HepG2 (cell line): Measurements from ENCODE around the gene CTNNA3. TPM values are rescaled to one million over a fixed set of nuclear protein-coding genes. Genes with fewer than 3 reads are reported as not detected.

ENCODE experiments used
- ATAC-seq: fragments of 200-7000 bp; cut with Tn5 transposase; 3 replicates; pipeline ENCODE4 v1.9.1; 2020; ENCODE audit warnings: mild to moderate bottlenecking, moderate library complexity
- BruUV-seq: library from RNA; stranded (reverse); fragments of 400-500 nt; replicated peaks from 2 replicates; lab custom pipeline; 2021; lab: Mats Ljungman, UMichigan
- CTCF ChIA-PET: fragments of 300-600 bp; formaldehyde crosslinking; extraction: SDS; loops from one replicate; lab custom pipeline; 2021; ENCODE audit warnings: low total read pairs, inconsistent platforms, low intra/inter-chr PET ratio; lab: Yijun Ruan, JAX
- POLR2A ChIA-PET: fragments of 350-600 bp; sonication (Branson Sonifier 250); formaldehyde crosslinking; loops from one replicate; lab custom pipeline; 2020; ENCODE audit warnings: antibody characterized with exemption, inconsistent platforms; lab: Yijun Ruan, JAX
- DNase-seq: peaks from one replicate; pipeline ENCODE4 v3.0.0-alpha.2; 2015; ENCODE audit warnings: low spot score
- FAIRE-seq: peaks from 3 replicates; lab custom pipeline; 2011; peaks lifted over from hg19 to GRCh38; lab: Jason Lieb, UNC
- H2AFZ ChIP-seq: one replicate; pipeline ENCODE4 v1.6.1; 2011; ENCODE audit warnings: low read length, inconsistent platforms
- H3K27ac ChIP-seq: fragments of 300-600 bp; 3 replicates; pipeline ENCODE4 v1.8.0; 2011; ENCODE audit warnings: mixed run types, mild to moderate bottlenecking, mixed read lengths, low read length, inconsistent platforms; ENCODE audit not compliant: insufficient read depth; ENCODE audit errors: extremely low read length
- H3K27me3 ChIP-seq, 2 experiments: fragments of 200-600 bp in 1 of 2; 2 replicates in 1 of 2; 3 replicates in 1 of 2; pipeline versions ENCODE4 v1.6.0 to v1.8.0; 2011; ENCODE audit warnings: low read length in 2 of 2, mild to moderate bottlenecking in 2 of 2, moderate library complexity in 2 of 2, inconsistent platforms in 1 of 2; ENCODE audit not compliant: insufficient read depth in 2 of 2, control insufficient read depth in 1 of 2
- H3K36me3 ChIP-seq, 2 experiments: fragments of 200-600 bp in 1 of 2; replicated peaks in 1 of 2; 2 replicates in 1 of 2; 3 replicates in 1 of 2; pipeline versions ENCODE4 v1.5.1 to v1.8.0; 2011; ENCODE audit warnings: low read length in 2 of 2, inconsistent platforms in 1 of 2; ENCODE audit not compliant: insufficient read depth in 2 of 2, control insufficient read depth in 1 of 2
- H3K4me1 ChIP-seq: 2 replicates; pipeline ENCODE4 v1.5.1; 2012; ENCODE audit warnings: low read length, inconsistent platforms; ENCODE audit not compliant: insufficient read depth
- H3K4me2 ChIP-seq: 2 replicates; pipeline ENCODE4 v1.6.0; 2011; ENCODE audit warnings: low read depth, low read length, inconsistent platforms
- H3K4me3 ChIP-seq, 3 experiments: fragments of 200-600 bp in 1 of 3; sonication (generic), shearing (Covaris generic) in 1 of 3; replicated peaks in 1 of 3; 2 replicates each; pipeline ENCODE4 v1.5.1; 2011 to 2016; ENCODE audit warnings: low read length in 3 of 3, inconsistent platforms in 2 of 3, low read depth in 2 of 3, mild to moderate bottlenecking in 2 of 3, control low read depth in 1 of 3, mixed read lengths in 1 of 3; ENCODE audit not compliant: insufficient read depth in 1 of 3
- H3K79me2 ChIP-seq: one replicate; pipeline ENCODE4 v1.6.1; 2011; ENCODE audit warnings: low read length, inconsistent platforms; ENCODE audit not compliant: insufficient read depth
- H3K9ac ChIP-seq: 2 replicates; pipeline ENCODE4 v1.6.0; 2011; ENCODE audit warnings: mild to moderate bottlenecking, low read depth, low read length, inconsistent platforms; ENCODE audit not compliant: insufficient read depth
- H3K9me3 ChIP-seq: 2 replicates; pipeline ENCODE4 v1.5.1; 2012; ENCODE audit warnings: mild to moderate bottlenecking, low read length
- H4K20me1 ChIP-seq: 2 replicates; pipeline ENCODE4 v1.6.0; 2011; ENCODE audit warnings: inconsistent platforms, mild to moderate bottlenecking, low read length, moderate library complexity; ENCODE audit not compliant: insufficient read depth
- GABPA ChIP-seq, 2 experiments: IDR thresholded peaks; 2 replicates each; pipeline ENCODE4 v1.6.1; 2011 to 2016; ENCODE audit warnings: low read depth in 2 of 2, low read length in 1 of 2, missing biosample characterization in 1 of 2, missing genetic modification characterization in 1 of 2
- MAFK ChIP-seq, 2 experiments: IDR thresholded peaks in 1 of 2; conservative IDR thresholded peaks in 1 of 2; 2 replicates each; pipeline ENCODE4 v1.6.1; 2011; ENCODE audit warnings: improper control_type of control experiment in 2 of 2, low read length in 2 of 2
- PCBP1 ChIP-seq: fragments of 200-400 bp; formaldehyde crosslinking; IDR thresholded peaks from 2 replicates; pipeline ENCODE4 v1.6.1; 2017; ENCODE audit warnings: mild to moderate bottlenecking, low read depth, low read length, borderline replicate concordance
- WGBS: methylation state at CpG from one replicate; pipeline ENCODE4 v1.1.6; 2017; ENCODE audit warnings: low lambda C conversion rate; 5-methylcytosine and 5-hydroxymethylcytosine counted together
- in situ Hi-C: cut with HindIII; loops from 2 replicates; pipeline ENCODE4 v1.10.0; 2017; ENCODE audit warnings: low pct_unique_long_range_greater_than_20kb; ENCODE audit not compliant: extremely low pct_ligation_motif_present
- intact Hi-C: fragments of 100-400 bp; cut with micrococcal nuclease; formaldehyde crosslinking; loops from one replicate; pipeline ENCODE4 v1.10.0; 2022; ENCODE audit not compliant: unreplicated experiment
- polyA plus RNA-seq, 8 experiments: library from polyadenylated mRNA; depleted of rRNA in 3 of 8; stranded (reverse) in 7 of 8; unstranded in 1 of 8; fragments of >200 nt; fragmentation: Illumina TruSeq in 4 of 8; extraction: Trizol in 4 of 8; gene quantifications; 2 replicates each; pipeline versions ENCODE4 v1.2.1 to v1.2.3, GENCODE V29; 2011 to 2016; ENCODE audit warnings: low read depth in 4 of 8, missing spikeins in 1 of 8, mixed read lengths in 1 of 8; ENCODE audit not compliant: insufficient read depth in 1 of 8
- total RNA-seq, 5 experiments: library from RNA; depleted of rRNA; stranded (reverse); fragments of >200 nt; fragmentation: Illumina TruSeq; extraction: Trizol; gene quantifications; 2 replicates each; pipeline ENCODE4 v1.2.3, GENCODE V29; 2016; ENCODE audit warnings: low read depth in 1 of 5
- TF ChIP-seq, protein P1 (sequence below): IDR thresholded peaks from 2 replicates; pipeline ENCODE4 v1.6.1; 2012; ENCODE audit warnings: low read depth, low read length, improper control_type of control experiment
- TF ChIP-seq, protein P2 (sequence below): sonication (generic); formaldehyde crosslinking; IDR thresholded peaks from 2 replicates; pipeline ENCODE4 v1.8.0; 2022; ENCODE audit warnings: missing genetic modification reagents, mild to moderate bottlenecking, inconsistent platforms, borderline replicate concordance

Gene CTNNA3
- total and polyA plus RNA-seq, 2 of the 13 experiments (the other 11 are each of a cell fraction or from before 2014, with no cell fraction given), result not detected

DNA sequence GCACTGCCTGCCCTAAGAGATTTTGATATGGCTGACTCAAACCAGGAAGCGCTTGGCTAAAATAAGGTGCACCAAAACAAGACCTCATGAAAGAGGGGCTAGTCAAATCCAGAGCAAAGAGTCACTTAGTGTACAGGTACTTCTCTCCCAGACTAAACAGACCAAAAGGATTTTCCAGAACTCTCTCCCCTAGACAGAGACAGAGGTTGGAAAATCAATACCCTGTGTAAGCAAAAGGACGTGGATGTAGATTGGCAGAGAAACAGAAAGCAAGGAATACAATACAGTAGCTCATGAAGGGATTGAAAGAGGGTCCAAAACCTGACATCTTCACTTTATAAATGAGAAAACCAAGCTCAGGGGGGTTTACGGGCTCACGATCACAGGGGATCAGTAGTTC, 853.1 kb downstream of the CTNNA3 start (continued):
- TF ChIP-seq, protein P1, sequence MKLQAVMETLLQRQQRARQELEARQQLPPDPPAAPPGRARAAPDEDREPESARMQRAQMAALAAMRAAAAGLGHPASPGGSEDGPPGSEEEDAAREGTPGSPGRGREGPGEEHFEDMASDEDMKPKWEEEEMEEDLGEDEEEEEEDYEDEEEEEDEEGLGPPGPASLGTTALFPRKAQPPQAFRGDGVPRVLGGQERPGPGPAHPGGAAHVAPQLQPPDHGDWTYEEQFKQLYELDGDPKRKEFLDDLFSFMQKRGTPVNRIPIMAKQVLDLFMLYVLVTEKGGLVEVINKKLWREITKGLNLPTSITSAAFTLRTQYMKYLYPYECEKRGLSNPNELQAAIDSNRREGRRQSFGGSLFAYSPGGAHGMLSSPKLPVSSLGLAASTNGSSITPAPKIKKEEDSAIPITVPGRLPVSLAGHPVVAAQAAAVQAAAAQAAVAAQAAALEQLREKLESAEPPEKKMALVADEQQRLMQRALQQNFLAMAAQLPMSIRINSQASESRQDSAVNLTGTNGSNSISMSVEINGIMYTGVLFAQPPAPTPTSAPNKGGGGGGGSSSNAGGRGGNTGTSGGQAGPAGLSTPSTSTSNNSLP, result no peak
- no peak for TF ChIP-seq PCBP1
- TF ChIP-seq, protein P2, sequence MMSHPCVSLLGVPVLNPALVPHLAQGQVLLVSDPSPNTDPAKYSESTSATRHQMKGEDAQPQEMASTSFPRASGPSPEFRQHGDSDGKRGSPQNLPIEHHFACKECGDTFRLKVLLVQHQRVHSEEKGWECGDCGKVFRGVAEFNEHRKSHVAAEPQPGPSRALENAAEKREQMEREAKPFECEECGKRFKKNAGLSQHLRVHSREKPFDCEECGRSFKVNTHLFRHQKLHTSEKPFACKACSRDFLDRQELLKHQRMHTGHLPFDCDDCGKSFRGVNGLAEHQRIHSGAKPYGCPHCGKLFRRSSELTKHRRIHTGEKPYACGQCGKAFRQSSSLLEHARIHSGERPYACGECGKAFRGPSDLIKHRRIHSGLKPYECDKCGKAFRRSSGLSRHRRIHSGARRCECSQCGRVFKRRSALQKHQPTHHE (CRISPR knock-in tag), result no peak

DNA sequence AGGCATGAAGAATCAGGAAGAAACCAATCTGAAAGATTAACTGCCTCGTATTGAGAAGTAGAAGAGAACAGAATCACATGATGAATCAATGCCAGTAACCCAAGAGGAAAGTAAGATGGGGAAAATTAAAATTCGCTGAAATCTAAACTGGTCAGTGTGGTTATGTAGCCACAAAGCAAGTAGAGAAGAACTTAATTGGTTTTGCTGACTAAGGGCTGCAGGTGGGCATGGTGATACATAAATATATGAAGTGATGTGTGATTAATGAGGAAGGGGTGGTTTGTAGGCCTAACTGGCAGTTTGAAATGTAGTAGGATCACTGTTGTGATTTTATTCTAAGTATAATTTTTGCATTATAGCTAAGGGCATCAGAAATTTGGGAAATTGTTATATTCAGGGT, 853.6 kb downstream of the CTNNA3 start:
- in situ Hi-C loops (no loop called here), intact Hi-C loops (no loop called here)
- FAIRE-seq (no peak), DNase-seq (no peak), ATAC-seq (no peak)
- Histone ChIP-seq H3K9ac (no peak overlapping the region), H2AFZ (no peak overlapping the region), H3K4me1 (no peaks in the 10 kb centered on the region), H3K27me3 (no peaks in the 10 kb centered on the region; a peak in 1 of 5 replicates), H3K36me3 (no peaks in the 10 kb centered on the region), H3K4me2 (no peak overlapping the region), H3K9me3 (no peaks in the 10 kb centered on the region), H3K27ac (no peak overlapping the region), H3K4me3 (no peak overlapping the region), H3K79me2 (no peaks in the 10 kb centered on the region), H4K20me1 (no peaks in the 10 kb centered on the region)
- no TSS peak for BruUV-seq
- ChIA-PET CTCF (no interaction called here), POLR2A (no interaction called here)
- TF ChIP-seq MAFK (conservative IDR thresholded peaks at IDR 0.05 in 1 of 2, IDR thresholded peaks at IDR 0.05 in 1 of 2; ENCODE audit: low read length in 2 of 2), result peak in 1 of 2 experiments; percentile 35; a peak in 1 of 4 replicates
- no peak for TF ChIP-seq GABPA (IDR thresholded peaks at IDR 0.05; ENCODE audit: low read depth, low read length)
- TF ChIP-seq GABPA (CRISPR knock-in tag; IDR thresholded peaks at IDR 0.05; ENCODE audit: low read depth), result no peak
- WGBS, result 1% methylated on average over 2 of the region's 2 CpGs
